ENCODE results near the gene LBX1.

DNA sequence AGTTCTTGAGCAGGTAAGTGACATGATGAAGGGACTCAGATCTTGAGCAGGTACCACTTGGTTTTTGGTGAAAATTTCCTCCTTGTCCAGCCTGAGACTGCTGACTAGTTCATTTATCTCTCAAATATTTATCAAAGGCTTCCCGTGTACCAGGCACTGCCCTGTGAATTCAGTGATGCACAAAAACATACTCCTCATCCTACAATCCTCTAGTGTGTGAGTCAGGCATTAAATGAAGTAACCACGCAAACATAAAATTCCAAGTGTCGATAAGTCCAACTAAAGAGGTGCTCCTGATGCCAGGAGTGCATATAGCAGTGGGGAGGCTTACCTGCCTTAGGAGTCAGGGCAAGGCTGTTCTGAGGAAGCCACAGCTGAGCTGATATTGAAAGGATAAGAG, 41.5 kb upstream of the LBX1 start:
- no peak for TF ChIP-seq EP300 (IDR thresholded peaks at IDR 0.05; ENCODE audit: borderline replicate concordance)
- TF ChIP-seq EGR1 (IDR thresholded peaks at IDR 0.05) = no peak
- TF ChIP-seq, protein P1, sequence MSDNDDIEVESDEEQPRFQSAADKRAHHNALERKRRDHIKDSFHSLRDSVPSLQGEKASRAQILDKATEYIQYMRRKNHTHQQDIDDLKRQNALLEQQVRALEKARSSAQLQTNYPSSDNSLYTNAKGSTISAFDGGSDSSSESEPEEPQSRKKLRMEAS (IDR thresholded peaks at IDR 0.05) = no peak
- TF ChIP-seq CREB1 (IDR thresholded peaks at IDR 0.05; ENCODE audit: low read depth) = no peak
- TF ChIP-seq TAF1 (IDR thresholded peaks at IDR 0.05; ENCODE audit: low read depth) = no peak
- no peak for TF ChIP-seq TCF12 (IDR thresholded peaks at IDR 0.05; ENCODE audit: low read depth)
- TF ChIP-seq, protein P2, sequence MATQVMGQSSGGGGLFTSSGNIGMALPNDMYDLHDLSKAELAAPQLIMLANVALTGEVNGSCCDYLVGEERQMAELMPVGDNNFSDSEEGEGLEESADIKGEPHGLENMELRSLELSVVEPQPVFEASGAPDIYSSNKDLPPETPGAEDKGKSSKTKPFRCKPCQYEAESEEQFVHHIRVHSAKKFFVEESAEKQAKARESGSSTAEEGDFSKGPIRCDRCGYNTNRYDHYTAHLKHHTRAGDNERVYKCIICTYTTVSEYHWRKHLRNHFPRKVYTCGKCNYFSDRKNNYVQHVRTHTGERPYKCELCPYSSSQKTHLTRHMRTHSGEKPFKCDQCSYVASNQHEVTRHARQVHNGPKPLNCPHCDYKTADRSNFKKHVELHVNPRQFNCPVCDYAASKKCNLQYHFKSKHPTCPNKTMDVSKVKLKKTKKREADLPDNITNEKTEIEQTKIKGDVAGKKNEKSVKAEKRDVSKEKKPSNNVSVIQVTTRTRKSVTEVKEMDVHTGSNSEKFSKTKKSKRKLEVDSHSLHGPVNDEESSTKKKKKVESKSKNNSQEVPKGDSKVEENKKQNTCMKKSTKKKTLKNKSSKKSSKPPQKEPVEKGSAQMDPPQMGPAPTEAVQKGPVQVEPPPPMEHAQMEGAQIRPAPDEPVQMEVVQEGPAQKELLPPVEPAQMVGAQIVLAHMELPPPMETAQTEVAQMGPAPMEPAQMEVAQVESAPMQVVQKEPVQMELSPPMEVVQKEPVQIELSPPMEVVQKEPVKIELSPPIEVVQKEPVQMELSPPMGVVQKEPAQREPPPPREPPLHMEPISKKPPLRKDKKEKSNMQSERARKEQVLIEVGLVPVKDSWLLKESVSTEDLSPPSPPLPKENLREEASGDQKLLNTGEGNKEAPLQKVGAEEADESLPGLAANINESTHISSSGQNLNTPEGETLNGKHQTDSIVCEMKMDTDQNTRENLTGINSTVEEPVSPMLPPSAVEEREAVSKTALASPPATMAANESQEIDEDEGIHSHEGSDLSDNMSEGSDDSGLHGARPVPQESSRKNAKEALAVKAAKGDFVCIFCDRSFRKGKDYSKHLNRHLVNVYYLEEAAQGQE (IDR thresholded peaks at IDR 0.05; ENCODE audit: low read depth) = no peak
- TF ChIP-seq NFIC (IDR thresholded peaks at IDR 0.05) = no peak
